Measurements from ENCODE around the gene TUBD1. TPM values are rescaled to one million over a fixed set of nuclear protein-coding genes. Genes with fewer than 3 reads are reported as not detected.
A peak's percentile ranks its signal among the peaks of the same experiment; 100 is the strongest.
"Not testable (repeated sequence)": the region's sequence is repeated elsewhere in the genome, so short reads cannot be mapped to it uniquely, and the experiment has no call there.

TUBD1 gene
- total RNA-seq (2012; rRNA removed): 2.3 and 3.1 TPM in 2 replicates

DNA sequence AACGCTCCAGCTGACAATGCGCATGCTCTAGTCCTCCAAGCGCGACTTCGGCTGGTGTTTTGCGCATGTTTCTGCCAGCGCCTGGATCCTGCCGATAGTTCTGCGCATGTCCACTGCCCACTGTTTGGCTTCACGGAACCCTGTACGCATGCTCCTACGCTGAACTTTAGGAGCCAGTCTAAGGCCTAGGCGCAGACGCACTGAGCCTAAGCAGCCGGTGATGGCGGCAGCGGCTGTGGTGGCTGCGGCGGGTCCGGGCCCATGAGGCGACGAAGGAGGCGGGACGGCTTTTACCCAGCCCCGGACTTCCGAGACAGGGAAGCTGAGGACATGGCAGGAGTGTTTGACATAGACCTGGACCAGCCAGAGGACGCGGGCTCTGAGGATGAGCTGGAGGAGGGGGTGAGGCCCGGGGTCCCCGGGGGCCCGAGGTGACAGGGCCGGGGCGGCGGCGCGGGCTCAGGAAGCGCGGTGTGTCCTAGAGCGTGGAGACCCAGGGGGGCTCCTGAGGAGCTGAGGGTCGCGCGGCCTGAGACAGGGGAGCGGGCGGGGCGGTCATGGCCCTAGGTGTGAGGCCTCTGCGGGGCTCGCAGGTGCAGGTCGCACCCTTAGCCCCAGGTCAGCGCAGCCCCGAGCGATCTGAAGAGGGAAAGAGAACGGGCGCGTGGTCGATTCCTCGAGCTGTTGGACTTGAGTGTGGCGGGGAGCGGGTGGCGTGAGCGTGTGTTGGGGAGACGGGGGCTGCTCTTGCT, at the start of gene TUBD1, which contains the start of gene RPS6KB1:
TUBD1 (minus strand) TSS at position 20 of the 752 bp plus-strand sequence. CDS start 1,941 bp downstream, outside the sequence.
RPS6KB1 (plus strand) TSS at position 198 of the 752 bp plus-strand sequence; CDS start at position 262, 64 bp downstream.
- Histone ChIP-seq H3K27me3 (ENCODE audit: control insufficient read depth, insufficient read depth, low read length) (no peaks in the 10 kb centered on the region), H3K9me3 (replicated peaks; ENCODE audit: low read length) (no peaks in the 10 kb centered on the region), H3K36me3 (ENCODE audit: insufficient read depth, low read length) (no peaks in the 10 kb centered on the region), H3K4me3 (ENCODE audit: low read length) (peak within 1 kb of the TSS; percentile 79), H3K4me1 (ENCODE audit: control insufficient read depth, insufficient read depth, low read length) (peaks cover 16% of the 10 kb centered on the region), H3K9ac (ENCODE audit: low read depth, low read length) (peak within 1 kb of the TSS; percentile 88), H3K4me2 (ENCODE audit: low read length) (peak within 1 kb of the TSS; percentile 97)

DNA sequence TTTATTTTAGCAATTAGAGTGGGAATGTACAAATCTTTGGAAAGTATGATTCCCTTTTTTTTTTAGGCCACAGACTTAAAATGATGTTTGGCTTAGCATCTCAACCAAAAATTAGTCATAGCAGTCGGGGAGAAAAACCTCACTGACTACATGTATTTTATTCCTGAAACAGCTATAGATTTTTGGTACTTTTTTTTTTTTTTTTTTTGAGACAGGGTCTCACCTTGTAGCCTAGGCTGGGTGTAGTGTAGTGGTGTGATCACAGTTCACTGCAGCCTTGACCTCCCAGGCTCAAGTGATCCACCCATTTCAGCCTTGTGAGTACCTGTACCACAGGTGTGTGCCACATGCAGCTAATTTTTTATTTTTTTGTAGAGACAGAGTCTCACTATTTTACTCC, 48.4 kb upstream of the TUBD1 start:
- Histone ChIP-seq H3K9ac (ENCODE audit: low read depth, low read length) (no peak overlapping the region), H3K27me3 (ENCODE audit: control insufficient read depth, insufficient read depth, low read length) (no peaks in the 10 kb centered on the region), H3K4me3 (ENCODE audit: low read length) (no peak overlapping the region), H3K4me1 (ENCODE audit: control insufficient read depth, insufficient read depth, low read length) (no peaks in the 10 kb centered on the region), H3K9me3 (replicated peaks; ENCODE audit: low read length) (no peaks in the 10 kb centered on the region), H3K4me2 (ENCODE audit: low read length) (no peak overlapping the region), H3K36me3 (ENCODE audit: insufficient read depth, low read length) (peaks cover 20% of the 10 kb centered on the region)

GRCh38 chr17:59940697-59941096, 48.0 kb upstream of the TUBD1 start:
- not testable (repeated sequence) for H3K4me2 ChIP-seq (ENCODE audit: low read length); H3K9ac ChIP-seq (ENCODE audit: low read depth, low read length); H3K4me1 ChIP-seq (ENCODE audit: control insufficient read depth, insufficient read depth, low read length); H3K9me3 ChIP-seq (replicated peaks; ENCODE audit: low read length); H3K4me3 ChIP-seq (ENCODE audit: low read length); H3K27me3 ChIP-seq (ENCODE audit: control insufficient read depth, insufficient read depth, low read length)
- H3K36me3 ChIP-seq (ENCODE audit: insufficient read depth, low read length): peaks cover 24% of the 10 kb centered on the region

DNA sequence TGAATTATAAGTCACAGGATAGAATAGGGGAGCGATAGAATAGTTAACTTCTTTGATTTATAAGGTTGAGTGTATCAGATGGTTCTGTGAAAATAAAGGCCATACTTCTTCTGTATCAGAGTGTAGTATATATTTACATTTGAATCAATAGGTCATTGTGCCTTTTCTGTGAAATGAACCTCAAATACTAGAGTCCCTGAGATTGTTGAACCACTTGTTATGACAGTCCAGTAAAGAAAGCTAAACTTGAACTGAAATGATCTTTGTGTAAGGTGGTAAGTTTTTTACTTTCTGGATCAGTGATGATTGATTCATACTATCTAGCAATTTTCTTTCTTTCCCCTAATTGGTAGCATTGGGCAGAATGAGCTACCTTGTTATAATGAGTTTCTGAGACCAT, 40.6 kb upstream of the TUBD1 start:
- peaks cover 38% of the 10 kb centered on the region for H3K36me3 ChIP-seq (ENCODE audit: insufficient read depth, low read length)

GRCh38 chr17:59930768-59931167, 38.0 kb upstream of the TUBD1 start:
- H3K27me3 ChIP-seq (ENCODE audit: control insufficient read depth, insufficient read depth, low read length); H3K9ac ChIP-seq (ENCODE audit: low read depth, low read length); H3K9me3 ChIP-seq (replicated peaks; ENCODE audit: low read length); H3K4me1 ChIP-seq (ENCODE audit: control insufficient read depth, insufficient read depth, low read length); H3K4me3 ChIP-seq (ENCODE audit: low read length); H3K4me2 ChIP-seq (ENCODE audit: low read length): not testable (repeated sequence)
- H3K36me3 ChIP-seq (ENCODE audit: insufficient read depth, low read length): peaks cover 28% of the 10 kb centered on the region

More for the DNA sequence above, 40.6 kb upstream of the TUBD1 start:
- H3K9me3 ChIP-seq (replicated peaks; ENCODE audit: low read length); H3K9ac ChIP-seq (ENCODE audit: low read depth, low read length); H3K27me3 ChIP-seq (ENCODE audit: control insufficient read depth, insufficient read depth, low read length); H3K4me2 ChIP-seq (ENCODE audit: low read length); H3K4me3 ChIP-seq (ENCODE audit: low read length); H3K4me1 ChIP-seq (ENCODE audit: control insufficient read depth, insufficient read depth, low read length): not testable (repeated sequence)

GRCh38 chr17:59930121-59930520, 37.4 kb upstream of the TUBD1 start:
- peaks cover 24% of the 10 kb centered on the region for H3K36me3 ChIP-seq (ENCODE audit: insufficient read depth, low read length)
- H3K4me3 ChIP-seq (ENCODE audit: low read length); H3K9me3 ChIP-seq (replicated peaks; ENCODE audit: low read length); H3K27me3 ChIP-seq (ENCODE audit: control insufficient read depth, insufficient read depth, low read length); H3K9ac ChIP-seq (ENCODE audit: low read depth, low read length); H3K4me1 ChIP-seq (ENCODE audit: control insufficient read depth, insufficient read depth, low read length); H3K4me2 ChIP-seq (ENCODE audit: low read length): not testable (repeated sequence)

DNA sequence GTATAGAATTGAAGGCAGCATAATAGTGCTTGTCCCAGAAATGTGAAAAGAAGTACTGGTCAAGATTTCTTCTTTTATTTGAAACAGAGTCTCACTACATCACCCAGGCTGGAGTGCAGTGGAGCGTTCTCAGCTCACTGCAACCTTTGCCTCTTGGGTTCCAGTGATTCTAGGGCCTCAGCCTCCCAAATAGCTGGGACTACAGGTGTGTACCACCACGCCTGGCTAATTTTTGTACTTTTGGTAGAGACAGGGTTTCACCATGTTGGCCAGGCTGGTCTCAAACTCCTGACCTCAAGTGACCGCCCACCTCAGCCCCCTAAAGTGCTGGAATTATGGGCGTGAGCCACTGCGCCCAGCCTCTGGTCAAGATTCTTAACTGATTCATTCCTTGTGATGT, 27.9 kb upstream of the TUBD1 start:
- H3K9ac ChIP-seq (ENCODE audit: low read depth, low read length); H3K36me3 ChIP-seq (ENCODE audit: insufficient read depth, low read length); H3K4me3 ChIP-seq (ENCODE audit: low read length); H3K4me1 ChIP-seq (ENCODE audit: control insufficient read depth, insufficient read depth, low read length); H3K9me3 ChIP-seq (replicated peaks; ENCODE audit: low read length); H3K4me2 ChIP-seq (ENCODE audit: low read length); H3K27me3 ChIP-seq (ENCODE audit: control insufficient read depth, insufficient read depth, low read length): not testable (repeated sequence)

- peaks cover 25% of the 10 kb centered on the region for H3K36me3 ChIP-seq (ENCODE audit: insufficient read depth, low read length)
Measured at GRCh38 chr17:59916446-59916845, 23.7 kb upstream of the TUBD1 start.

DNA sequence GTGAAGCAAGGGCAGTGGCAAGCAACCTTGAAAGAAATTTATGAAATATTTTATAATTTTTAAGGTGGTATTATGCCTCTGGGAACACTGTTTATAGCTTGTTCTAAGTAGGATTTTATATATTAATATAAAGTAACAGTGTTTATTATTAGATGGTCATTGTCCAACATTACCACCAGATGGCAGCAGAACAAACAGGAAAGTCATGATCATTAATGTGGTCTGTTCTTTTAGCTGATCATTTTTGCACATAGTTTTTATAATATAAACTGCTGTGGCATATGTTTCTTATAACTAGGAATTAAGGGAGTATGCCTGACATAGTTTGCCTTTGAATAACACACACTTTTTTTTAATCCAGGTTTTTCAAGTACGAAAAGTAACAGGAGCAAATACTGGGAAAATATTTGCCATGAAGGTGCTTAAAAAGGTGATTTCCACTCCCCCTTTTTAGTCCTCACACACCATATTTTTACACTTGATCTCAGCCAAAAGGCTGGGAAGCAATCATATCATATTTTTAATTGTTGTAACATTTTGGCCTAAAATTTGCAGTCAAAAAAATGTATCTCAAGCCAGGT, 21.6 kb upstream of the TUBD1 start:
- Histone ChIP-seq H3K9ac (ENCODE audit: low read depth, low read length) (no peak overlapping the region), H3K9me3 (replicated peaks; ENCODE audit: low read length) (no peaks in the 10 kb centered on the region), H3K36me3 (ENCODE audit: insufficient read depth, low read length) (peaks cover 25% of the 10 kb centered on the region), H3K27me3 (ENCODE audit: control insufficient read depth, insufficient read depth, low read length) (no peaks in the 10 kb centered on the region), H3K4me1 (ENCODE audit: control insufficient read depth, insufficient read depth, low read length) (no peaks in the 10 kb centered on the region), H3K4me3 (ENCODE audit: low read length) (no peak overlapping the region), H3K4me2 (ENCODE audit: low read length) (no peak overlapping the region)

More at GRCh38 chr17:59916446-59916845, 23.7 kb upstream of the TUBD1 start:
- H3K4me1 ChIP-seq (ENCODE audit: control insufficient read depth, insufficient read depth, low read length): no peaks in the 10 kb centered on the region
- no peaks in the 10 kb centered on the region for H3K9me3 ChIP-seq (replicated peaks; ENCODE audit: low read length)
- H3K4me3 ChIP-seq (ENCODE audit: low read length): no peak overlapping the region
- H3K9ac ChIP-seq (ENCODE audit: low read depth, low read length): no peak overlapping the region
- no peak overlapping the region for H3K4me2 ChIP-seq (ENCODE audit: low read length)
- no peaks in the 10 kb centered on the region for H3K27me3 ChIP-seq (ENCODE audit: control insufficient read depth, insufficient read depth, low read length)

- no peaks in the 10 kb centered on the region for H3K4me1 ChIP-seq (ENCODE audit: control insufficient read depth, insufficient read depth, low read length)
- H3K36me3 ChIP-seq (ENCODE audit: insufficient read depth, low read length): peaks cover 2% of the 10 kb centered on the region
- H3K9ac ChIP-seq (ENCODE audit: low read depth, low read length): no peak overlapping the region
- H3K4me3 ChIP-seq (ENCODE audit: low read length): no peak overlapping the region
- H3K9me3 ChIP-seq (replicated peaks; ENCODE audit: low read length): no peaks in the 10 kb centered on the region
- H3K4me2 ChIP-seq (ENCODE audit: low read length): no peak overlapping the region
- H3K27me3 ChIP-seq (ENCODE audit: control insufficient read depth, insufficient read depth, low read length): no peaks in the 10 kb centered on the region
Measured at GRCh38 chr17:59907467-59907866, 14.7 kb upstream of the TUBD1 start.

GRCh38 chr17:59903455-59903854, 10.7 kb upstream of the TUBD1 start:
- no peaks in the 10 kb centered on the region for H3K4me1 ChIP-seq (ENCODE audit: control insufficient read depth, insufficient read depth, low read length)
- no peak overlapping the region for H3K4me3 ChIP-seq (ENCODE audit: low read length)
- no peaks in the 10 kb centered on the region for H3K27me3 ChIP-seq (ENCODE audit: control insufficient read depth, insufficient read depth, low read length)
- no peaks in the 10 kb centered on the region for H3K36me3 ChIP-seq (ENCODE audit: insufficient read depth, low read length)
- H3K4me2 ChIP-seq (ENCODE audit: low read length): no peak overlapping the region
- H3K9ac ChIP-seq (ENCODE audit: low read depth, low read length): no peak overlapping the region
- H3K9me3 ChIP-seq (replicated peaks; ENCODE audit: low read length): no peaks in the 10 kb centered on the region

DNA sequence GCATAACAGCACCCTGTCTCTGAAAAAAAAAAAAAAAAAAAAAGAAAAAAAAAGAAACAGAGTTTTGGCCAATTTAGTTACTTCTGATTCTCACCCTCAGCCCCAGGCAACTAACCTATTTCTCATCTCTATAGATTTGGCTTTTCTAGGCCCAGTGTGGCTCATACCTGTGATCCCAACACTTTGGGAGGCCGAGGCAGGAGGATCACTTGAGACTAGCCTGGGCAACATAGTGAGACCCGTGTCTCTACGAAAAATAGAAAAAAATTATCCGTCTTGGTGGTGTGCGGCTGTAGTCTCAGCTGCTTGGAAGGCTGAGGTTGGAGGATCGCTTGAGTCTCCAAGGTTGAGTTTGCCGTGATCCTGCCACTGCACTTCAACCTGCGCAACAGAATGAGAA, 8.9 kb upstream of the TUBD1 start:
- Histone ChIP-seq H3K4me3 (ENCODE audit: low read length) (no peak overlapping the region), H3K9ac (ENCODE audit: low read depth, low read length) (no peak overlapping the region), H3K4me2 (ENCODE audit: low read length) (no peak overlapping the region), H3K4me1 (ENCODE audit: control insufficient read depth, insufficient read depth, low read length) (peaks cover 5% of the 10 kb centered on the region), H3K27me3 (ENCODE audit: control insufficient read depth, insufficient read depth, low read length) (no peaks in the 10 kb centered on the region), H3K9me3 (replicated peaks; ENCODE audit: low read length) (no peaks in the 10 kb centered on the region), H3K36me3 (ENCODE audit: insufficient read depth, low read length) (no peaks in the 10 kb centered on the region)
